Esophagus mucosa (tissue), 1 donor: Measurements from ENCODE around the gene FBXO17. TPM values are rescaled to one million over a fixed set of nuclear protein-coding genes. Genes with fewer than 3 reads are reported as not detected.
"Not testable (repeated sequence)": the region's sequence is repeated elsewhere in the genome, so short reads cannot be mapped to it uniquely, and the experiment has no call there.

ENCODE experiments used
- ATAC-seq: fragments of 200-7000 bp; cut with Tn5 transposase; one replicate; pipeline ENCODE4 v1.9.1; 2020
- total RNA-seq: library from RNA; stranded (reverse); gene quantifications from one replicate; pipeline ENCODE4 v1.2.4, GENCODE V29; 2023
- donor health status: DM: yes; HTN: yes; CAD: no.

FBXO17 gene
- total RNA-seq, 1 donor from 2014 or later, result 4.7 TPM

DNA sequence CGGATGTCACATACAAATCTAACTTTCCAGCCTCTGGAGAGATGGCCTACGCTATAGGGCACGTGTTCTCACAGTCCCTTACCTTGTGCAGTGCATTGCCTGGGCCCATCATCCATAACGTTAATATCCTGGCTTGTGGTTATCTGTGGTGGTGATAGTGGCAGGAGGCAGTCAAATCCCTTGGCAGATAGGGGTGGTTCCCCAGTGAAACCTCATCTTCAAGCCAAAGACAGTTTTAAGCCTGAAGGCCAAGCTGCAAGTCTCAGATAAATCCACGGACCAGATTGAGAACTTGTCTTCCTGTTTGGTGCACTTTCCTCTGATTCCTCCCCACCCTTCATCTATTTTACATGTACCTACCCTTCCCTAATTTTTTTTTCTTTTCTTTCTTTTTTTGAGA lies 4.3 kb upstream of the FBXO17 start:
- no peak for ATAC-seq

DNA sequence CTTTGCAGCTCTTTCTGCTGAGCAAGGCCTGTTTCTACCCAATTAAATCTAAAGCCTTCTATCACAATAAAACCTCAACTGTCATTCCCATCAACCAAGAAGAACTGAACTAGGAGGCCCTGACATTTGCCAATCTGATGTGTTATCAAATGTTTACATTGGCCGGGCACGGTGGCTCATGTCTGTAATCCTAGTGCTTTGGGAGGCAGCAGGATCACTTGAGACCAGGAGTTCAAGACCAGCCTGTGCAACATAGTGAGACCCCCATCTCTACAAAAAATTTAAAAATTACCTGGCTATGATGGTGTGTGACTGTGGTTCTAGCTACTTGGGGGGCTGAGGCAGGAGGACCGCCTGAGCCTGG lies 2.8 kb upstream of the FBXO17 start:
- ATAC-seq, result no peak

DNA sequence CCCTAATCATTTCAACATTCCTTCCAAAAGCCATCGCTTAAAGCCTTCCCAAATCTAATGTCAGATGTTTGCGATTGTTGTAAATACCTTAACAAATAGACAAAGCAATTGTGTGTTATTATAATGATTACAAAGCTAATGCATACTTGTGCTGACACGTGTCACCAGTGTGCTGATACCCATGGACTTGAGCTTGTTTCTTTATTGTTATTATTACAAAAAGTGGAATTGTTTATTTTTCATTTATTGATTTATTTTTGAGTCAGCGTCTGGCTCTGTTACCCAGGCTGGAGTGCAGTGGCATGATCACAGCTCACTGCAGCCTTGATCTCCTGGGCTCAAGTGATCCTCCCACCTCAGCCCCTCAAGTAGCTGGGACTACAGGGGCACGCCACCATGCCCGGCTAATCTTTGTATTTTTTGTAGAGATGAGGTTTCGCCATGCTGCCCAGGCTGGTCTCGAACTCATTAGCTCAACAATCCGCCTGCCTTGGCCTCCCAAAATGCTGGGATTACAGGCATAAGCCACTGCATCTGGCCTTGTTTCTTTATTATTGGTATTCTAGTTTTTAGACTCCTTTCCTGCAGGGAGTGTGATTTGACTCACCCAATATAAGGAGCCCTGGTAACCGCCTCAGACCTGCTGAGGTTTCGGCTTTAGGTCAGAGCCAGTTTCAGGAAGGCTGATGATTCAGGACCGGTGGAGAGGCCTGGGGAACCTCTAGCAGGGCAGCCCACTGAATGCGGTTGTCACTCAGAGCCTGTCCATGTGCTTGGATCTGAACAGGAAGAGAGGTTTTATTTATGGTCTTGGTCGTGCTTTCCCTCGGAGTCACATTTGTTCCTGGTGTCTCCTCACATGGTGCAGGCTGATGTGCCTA lies 2.1 kb upstream of the FBXO17 start:
- ATAC-seq, result peak; percentile 67

DNA sequence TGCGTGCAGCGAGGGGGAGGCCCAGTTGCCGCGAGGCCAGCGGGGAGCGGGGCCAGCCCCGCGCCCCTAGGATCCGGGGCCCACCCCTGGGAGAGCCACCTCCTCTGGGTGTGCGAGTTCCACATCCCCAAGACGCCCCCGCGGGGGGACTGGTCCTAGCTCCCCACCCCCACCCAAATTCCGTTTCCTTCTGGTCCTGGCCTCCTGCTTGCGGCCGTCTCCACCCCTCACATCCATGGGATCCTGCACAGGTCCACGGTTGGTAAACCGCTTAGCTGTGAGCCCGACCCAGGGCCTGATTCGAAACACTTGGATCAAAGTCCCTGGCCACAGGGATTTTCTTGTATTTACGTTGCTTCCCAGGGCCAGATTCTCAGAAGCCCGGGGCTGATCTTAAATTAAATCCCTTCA lies 324 bp upstream of the FBXO17 start:
- ATAC-seq, result peak; percentile 35

DNA sequence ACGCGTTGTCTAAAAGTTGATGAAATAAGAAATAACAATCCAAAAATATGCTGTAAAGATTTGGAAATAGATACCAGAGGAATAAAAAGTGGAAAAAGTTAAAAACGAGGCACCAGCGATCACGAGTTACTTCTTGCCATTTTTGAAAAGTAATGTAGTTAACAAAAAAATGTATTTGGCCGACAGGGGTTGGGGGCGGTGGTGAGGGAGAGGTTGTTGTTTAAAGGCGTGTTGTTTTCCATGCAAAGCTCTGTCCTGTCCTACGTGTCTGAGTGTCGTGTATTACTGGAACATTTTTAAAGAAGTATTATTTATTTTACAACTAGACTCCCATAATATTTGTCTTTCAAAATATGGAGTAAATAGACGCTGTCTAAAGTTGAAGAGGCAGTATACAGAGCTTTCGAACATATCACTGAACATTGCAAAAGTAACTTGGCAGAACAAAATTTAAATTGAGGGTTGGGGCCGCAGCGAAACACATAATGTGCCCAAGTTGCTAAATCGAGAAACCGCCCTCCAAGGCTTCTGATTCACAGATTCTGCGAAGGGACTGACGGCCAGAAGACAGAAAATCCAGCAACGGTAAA lies 823 bp downstream of the FBXO17 start:
- no peak for ATAC-seq

DNA sequence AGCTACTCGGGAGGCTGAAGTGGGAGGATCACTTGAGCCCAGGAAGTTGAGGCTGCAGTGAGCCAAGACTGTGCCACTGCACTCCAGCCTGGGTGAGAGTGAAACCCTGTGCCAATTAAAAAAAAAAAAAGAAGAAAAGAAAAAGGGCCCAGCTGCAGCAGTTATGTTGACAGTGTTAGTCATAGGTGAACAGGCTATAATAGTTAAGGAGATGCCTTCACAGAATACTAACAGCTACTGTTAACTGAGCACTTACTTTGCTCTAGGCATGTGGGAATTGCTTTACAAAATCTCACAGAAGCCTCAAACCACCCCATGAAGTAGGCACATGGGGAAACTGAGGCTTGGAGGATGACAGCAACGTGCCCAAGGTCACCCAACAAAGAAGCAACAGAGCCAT lies 3.9 kb downstream of the FBXO17 start:
- ATAC-seq, result peak; percentile 38

DNA sequence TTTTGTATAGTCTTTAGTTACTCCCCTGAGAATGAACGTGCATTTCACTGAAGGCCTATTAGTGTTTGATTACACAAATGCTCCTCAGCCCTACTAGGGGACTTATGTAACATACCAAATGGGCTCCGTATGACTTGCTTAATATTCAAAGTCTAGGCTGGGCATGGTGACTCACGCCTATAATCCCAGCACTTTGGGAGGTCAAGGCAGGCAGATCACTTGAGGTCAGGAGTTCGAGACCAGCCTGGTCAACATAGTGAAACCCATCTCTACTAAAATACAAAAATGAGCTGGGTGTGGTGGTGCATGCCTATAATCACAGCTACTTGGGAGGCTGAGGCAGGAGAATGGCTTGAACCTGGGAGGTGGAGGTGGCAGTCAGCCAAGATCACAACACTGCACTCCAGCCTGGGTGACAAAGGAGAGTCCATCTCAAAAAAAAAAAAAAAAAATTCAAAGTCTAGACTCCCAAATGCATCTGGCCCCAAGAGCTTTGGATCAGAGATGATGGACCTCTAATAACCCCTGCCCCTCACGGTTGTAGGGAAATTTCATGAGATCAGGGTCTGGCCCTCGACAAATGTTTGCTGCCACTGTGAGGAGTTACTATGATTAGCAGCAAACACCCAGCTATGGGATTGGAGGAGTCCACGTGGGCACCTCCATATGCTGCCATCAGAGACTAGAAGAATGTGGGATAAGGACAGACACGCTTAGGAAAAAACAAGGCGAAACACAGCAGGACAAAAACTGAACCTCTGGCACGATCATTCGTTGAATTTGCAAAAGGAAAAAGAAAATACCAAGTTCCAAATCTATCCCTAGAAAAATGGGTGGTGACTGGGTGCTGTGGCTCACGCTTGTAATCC lies 4.6 kb downstream of the FBXO17 start:
- peak; percentile 17 for ATAC-seq

DNA sequence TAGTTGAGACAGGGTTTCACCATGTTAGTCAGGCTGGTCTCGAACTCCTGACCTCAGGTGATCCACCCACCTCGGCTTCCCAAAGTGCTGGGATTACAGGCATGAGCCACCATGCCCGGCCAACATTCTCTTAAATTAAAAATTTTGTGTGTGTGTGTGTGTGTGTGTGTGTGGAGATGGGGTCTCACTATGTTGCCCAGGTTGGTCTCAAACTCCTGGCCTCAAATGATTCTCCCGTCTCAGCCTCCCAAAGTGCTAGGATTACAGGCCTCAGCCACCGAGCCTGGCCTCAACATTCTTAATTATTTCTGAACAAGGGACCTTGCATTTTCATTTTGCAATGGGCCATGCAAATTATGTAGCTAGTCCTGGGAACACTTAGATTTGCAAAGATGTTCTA lies 9.4 kb downstream of the FBXO17 start:
- not testable (repeated sequence) for ATAC-seq

DNA sequence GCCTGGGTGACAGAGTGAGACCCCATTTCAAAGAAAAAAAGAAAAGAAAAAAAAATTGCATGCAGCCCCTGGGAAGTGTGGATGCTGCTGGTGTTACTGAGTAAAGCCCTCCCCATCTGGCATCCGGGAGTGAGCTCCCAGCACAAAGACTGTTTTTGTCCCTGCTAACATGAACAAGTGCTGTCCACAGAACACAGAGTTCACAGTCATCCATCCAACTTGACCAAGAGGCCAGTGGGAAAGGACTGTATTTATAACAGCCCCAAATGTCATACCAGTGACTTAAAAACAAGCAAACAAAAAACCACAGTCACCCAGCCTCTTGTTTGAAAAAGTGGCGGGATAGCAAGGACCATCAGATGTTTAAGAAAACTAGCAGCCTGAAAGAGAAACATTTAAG lies 10.8 kb downstream of the FBXO17 start:
- no peak for ATAC-seq

DNA sequence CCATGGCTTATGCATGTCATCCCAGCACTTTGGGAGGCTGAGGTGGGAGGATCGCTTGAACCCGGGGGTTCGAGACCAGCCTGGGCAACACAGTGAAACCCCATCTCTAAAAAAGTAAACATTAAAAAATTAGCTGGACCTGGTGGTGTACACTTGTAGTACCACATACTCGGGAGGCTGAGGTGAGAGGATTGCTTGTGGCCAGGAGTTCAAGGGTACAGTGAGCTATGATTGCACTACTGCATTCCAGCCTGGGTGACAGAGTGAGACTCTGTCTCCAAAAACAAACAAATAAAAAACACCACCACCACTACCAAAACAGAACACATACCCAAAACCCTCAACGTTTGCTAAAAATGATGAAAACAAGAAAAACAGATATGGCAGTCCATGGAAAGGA lies 15.9 kb downstream of the FBXO17 start:
- no peak for ATAC-seq

DNA sequence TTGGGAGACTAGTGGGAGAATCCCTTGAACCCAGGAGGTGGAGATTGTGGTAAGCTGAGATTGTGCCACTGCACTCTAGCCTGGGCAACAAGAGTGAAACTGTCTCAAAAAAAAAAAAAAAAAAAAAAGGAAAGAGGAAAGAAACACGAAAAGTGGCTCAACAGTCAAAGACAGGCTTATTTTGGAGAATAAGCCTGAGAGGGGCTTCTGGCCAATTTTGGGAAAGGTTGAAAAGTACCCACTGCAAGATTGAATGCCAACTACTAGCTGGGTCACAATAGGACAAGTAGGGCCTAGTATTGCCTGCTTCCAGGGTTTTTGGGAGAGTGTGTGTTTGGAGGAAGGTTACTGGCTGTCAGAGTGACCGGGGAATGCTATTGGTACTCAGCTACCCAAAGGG lies 17.2 kb downstream of the FBXO17 start:
- ATAC-seq, result no peak

DNA sequence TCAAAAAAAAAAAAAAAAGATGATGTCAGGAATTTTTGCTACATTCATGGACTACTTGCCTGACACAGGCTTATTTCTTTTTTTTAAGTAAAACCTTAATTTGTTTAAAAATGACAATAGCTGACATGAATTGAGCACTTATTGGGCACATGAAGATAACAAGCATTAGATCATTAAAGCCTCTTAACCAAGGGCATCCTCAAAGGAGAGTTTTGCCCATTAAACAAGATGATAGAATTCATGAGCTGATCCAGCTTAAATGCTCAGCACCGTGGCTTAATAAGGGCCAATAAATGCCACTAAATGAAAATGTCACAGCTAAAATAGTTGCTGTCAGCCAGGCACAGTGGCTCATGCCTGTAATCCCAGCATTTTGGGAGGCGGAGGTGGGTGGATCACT lies 19.3 kb downstream of the FBXO17 start:
- no peak for ATAC-seq

DNA sequence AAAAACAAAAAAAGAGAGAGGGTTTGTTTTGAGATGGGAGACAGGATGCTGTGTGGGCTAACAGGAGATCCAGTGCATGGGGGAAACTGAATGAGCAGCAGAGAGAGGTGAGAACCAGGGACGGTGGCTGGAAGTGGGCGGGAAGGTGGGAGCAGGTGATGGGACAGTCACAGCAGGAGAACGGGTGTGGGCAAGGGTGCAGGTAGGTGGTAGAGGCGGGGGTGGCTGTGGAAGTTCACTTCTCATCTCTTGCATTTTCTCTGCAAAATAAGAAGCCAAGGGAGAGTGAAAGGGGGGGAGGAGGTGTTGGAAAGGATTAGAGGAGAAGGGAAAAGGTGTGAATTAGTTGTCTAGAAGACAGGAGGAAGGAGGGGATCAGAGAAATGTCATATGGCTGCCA lies 21.9 kb downstream of the FBXO17 start:
- no peak for ATAC-seq

DNA sequence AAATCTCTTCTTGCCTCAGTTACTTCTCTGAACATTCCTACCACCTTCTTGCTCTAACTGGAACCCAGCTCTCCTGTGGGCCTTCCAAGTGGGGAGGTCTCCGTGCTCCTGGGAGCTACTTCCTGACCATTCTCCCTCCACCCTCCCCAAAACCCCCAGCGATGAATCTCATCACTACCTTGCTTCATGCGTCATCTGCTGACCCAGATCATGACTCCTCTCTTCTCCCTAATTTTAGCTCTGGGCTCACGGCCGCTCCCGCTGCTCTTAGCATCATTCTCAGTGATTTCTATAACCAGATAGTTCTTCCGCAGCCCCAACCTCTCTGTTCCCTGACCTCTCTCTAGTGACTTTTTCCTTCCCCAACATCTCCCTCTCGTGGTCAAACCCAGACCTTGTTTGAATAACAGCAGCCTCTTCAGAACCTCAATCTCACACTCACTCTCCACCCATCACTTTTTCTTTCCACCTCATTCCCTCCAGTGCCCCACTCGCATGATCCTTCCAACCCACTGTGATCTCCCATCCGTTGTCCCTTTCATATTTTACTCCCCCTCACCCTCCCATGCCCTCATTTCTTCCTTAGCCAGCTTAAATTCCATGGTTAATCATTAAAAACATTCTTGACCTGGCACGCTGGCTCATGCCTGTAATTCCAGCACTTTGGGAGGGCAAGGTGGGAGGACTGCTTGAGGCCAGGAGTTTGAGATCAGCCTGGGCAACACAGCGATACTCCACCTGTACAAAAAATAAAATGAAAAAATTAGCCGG lies 23.0 kb downstream of the FBXO17 start:
- ATAC-seq, result no peak

DNA sequence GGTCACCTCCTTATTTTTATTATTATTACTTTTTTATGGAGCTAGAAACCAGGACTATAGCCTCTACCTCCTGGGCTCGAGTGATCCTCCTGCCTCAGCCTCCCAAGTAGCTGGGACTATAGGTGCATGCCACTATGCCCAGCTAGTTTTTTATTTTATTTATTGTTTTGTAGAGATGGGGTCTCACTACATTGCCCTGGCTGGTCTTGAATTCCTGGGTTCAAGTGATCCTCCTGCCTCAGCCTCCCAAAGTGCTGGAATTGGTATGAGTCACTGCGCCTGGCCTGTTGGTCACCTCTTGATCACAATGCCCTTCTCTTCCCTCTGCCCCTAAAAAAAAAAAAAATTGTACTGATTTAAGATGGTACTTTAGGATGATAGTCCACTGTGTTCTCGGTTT lies 24.4 kb downstream of the FBXO17 start:
- no peak for ATAC-seq

DNA sequence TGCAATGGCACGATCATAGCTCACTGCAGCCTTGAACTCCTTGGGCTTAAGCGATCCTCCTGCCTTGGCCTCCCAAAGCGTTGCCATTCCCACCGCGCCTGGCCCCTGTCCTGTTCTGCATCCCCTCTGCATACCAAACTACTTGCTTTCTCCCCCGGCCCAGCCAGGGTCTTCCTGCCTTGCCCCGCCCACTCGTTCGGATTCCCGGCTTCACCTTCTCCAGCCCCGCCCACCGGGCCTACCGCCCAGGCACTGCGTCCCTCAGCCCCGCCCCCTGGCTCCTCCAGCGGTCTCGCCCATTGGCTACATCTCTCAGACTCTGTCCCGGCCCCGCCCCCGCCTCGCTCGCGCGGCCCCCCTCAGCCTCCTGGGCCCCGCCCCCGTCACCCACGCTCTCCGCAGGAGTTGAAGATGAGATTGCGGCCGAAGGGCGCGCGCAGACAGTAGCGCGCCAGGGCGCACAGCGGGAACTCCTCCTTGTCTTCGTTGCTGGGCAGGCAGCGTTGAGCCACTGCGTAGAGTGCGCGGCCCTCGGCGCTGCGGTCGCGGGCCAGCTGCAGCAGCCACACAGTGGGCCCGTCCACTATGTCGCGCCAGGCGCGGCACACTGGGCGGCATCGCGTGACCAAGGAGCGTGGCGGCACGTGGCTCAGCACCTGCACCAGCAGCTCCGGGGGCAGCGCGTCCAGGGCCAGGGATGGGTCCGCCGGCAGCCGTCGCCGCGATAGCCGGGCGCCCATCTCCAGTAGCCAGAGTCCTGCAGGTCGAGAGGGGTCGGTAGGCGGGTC lies 25.8 kb downstream of the FBXO17 start:
- ATAC-seq, result peak; percentile 82

DNA sequence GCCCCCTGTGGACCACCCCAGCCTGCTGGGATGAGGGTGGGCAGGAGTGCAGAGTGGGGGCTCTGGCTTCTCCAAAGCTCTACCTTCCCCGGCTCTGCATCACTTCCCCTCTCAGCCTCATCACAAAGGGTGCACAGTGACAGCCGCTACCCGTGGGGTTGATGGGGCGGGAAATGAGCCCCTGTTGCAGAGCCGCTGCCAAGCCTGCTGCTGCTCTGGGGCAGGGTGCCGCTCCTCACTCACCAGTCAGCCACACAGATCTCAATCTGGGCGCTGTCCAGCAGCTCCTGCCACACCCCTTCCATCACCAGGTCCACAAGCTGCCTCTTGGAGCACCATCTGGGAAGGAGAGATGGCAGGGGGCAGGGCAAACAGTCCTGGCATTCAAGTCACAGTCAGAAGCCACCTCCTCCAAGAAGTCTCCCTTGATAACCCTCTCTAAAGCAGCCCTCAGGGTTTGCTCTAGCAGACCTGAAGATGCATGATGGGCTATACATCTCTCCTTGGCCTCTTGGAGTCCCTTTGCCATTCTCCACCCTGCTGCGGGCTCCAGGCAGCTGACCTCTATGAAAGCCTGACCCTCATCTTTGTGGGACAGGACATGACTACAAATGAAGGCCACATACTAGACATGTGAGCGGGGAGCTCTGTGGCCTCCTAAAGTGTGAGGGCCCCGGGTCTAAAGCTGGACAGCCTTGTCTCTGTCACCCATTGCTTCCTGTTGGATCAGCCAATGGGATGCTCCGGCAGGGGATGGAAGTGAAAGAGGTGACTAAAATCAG lies 29.1 kb downstream of the FBXO17 start:
- no peak for ATAC-seq

DNA sequence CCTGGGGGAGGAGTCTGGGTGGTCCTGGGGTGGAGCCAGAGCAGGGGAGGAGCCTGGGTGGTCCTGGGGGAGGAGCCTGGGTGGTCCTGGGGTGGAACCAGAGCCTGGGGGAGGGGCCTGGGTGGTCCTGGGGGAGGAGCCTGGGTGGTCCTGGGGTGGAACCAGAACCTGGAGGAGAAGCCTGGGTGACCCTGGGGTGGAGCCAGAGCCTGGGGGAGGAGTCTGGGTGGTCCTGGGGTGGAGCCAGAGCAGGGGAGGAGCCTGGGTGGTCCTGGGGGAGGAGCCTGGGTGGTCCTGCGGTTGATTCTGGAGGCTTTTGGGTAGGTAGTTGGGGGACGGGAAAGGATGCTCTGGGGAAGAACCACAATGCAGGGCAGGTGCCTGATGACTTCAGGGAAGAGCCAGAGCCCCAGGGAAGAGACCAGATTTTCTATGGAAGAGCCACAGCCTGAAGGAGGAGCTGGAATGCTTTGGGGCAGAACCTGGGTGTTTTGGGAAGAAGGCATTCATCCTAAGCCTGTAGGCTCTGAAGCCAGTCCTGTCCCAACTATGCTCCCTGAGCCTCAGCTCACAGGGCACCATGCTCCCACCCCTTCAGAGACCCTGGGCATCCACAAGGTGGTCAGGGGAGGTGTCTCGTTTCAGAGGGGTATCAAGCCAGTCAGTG lies 29.8 kb downstream of the FBXO17 start:
- no peak for ATAC-seq

DNA sequence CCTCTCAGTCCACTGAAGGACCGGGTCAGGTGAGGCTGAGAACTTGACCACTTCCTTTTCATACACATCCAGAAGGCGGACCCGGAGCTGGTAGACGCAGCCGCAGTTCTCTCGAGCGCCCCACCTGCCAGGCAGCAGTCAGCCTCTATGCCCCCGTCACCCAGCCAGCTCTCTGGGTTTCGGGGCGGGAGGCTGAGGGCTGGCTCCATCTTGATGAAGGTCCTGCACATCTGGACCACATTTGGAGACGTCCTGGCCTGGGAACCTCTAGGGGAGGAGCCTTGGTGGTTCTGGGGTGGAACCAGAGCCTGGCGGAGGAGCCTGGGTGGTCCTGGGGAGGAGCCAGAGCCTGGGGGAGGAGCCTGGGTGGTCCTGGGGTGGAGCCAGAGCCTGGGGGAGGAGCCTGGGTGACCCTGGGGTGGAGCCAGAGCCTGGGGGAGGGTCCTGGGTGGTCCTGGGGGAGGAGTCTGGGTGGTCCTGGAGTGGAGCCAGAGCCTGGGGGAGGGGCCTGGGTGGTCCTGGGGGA lies 30.5 kb downstream of the FBXO17 start:
- no peak for ATAC-seq
